Vagina (tissue), 2 donors: ENCODE data around the gene SDC3.

Experiments
- CTCF ChIP-seq, 3 experiments: fragments of 450-650 bp in 2 of 3; fragments of 200-600 bp in 1 of 3; sonication (generic) in 1 of 3; IDR thresholded peaks; one replicate each; pipeline ENCODE4 v1.5.1; 2017 to 2019; ENCODE audit warnings: antibody characterized with exemption in 3 of 3, mild to moderate bottlenecking in 2 of 3, moderate library complexity in 2 of 3
- POLR2A ChIP-seq, 2 donors: fragments of 450-650 bp; IDR thresholded peaks; one replicate each; pipeline ENCODE4 v1.6.1; 2017; ENCODE audit warnings: antibody characterized with exemption in 2 of 2, mild to moderate bottlenecking in 2 of 2, moderate library complexity in 2 of 2

- TF ChIP-seq CTCF (IDR thresholded peaks at IDR 0.05) (no peak), POLR2A (IDR thresholded peaks at IDR 0.05) (no peak)
These were observed 8.1 kb downstream of the SDC3 start for GRCh38 chr1:30900486-30900885.
